Measurements from ENCODE around the gene CSRNP3.

DNA sequence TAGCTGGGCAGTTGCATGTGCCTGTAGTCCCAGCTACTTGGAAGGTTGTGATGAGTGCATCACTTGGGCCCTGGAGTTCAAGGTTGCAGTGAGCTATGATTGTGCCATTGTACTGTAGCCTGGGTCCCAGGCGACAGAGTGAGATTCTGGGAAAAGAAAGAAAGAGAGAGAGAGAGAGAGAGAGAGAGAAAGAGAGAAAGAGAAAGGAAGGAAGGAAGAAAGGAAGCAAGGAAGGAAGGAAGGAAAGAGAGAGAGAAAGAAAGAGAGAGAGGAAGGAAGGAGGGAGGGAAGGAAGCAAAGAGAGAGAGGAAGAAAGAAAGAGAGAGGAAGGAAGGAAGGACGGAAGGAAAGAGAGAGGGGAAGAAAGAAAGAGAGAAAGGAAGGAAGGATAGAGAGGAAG is 196.1 kb downstream of the CSRNP3 start:
- TF ChIP-seq CTCF (IDR thresholded peaks at IDR 0.05; ENCODE audit: low read length), result no peak
- TF ChIP-seq EZH2 (IDR thresholded peaks at IDR 0.05; ENCODE audit: borderline replicate concordance, low read length), result no peak

Data from OCI-LY1 (cell line).